Fibroblast of pulmonary artery (primary cell): ENCODE measurements around the gene HCN2.

Experiments used
- DNase-seq: peaks from one replicate; pipeline ENCODE4 v3.0.0-alpha.2; 2010; ENCODE audit warnings: low read depth
- H3K4me3 ChIP-seq: replicated peaks from 2 replicates; pipeline ENCODE4 v1.5.1; 2011; ENCODE audit warnings: low read depth, mild to moderate bottlenecking, control low read depth, low read length, moderate library complexity
- TF ChIP-seq, protein P1 (sequence below): IDR thresholded peaks from 2 replicates; pipeline ENCODE4 v1.5.1; 2011; ENCODE audit warnings: mild to moderate bottlenecking, control low read depth, low read length, inconsistent platforms; ENCODE audit errors: missing control alignments

The HCN2 gene

DNA sequence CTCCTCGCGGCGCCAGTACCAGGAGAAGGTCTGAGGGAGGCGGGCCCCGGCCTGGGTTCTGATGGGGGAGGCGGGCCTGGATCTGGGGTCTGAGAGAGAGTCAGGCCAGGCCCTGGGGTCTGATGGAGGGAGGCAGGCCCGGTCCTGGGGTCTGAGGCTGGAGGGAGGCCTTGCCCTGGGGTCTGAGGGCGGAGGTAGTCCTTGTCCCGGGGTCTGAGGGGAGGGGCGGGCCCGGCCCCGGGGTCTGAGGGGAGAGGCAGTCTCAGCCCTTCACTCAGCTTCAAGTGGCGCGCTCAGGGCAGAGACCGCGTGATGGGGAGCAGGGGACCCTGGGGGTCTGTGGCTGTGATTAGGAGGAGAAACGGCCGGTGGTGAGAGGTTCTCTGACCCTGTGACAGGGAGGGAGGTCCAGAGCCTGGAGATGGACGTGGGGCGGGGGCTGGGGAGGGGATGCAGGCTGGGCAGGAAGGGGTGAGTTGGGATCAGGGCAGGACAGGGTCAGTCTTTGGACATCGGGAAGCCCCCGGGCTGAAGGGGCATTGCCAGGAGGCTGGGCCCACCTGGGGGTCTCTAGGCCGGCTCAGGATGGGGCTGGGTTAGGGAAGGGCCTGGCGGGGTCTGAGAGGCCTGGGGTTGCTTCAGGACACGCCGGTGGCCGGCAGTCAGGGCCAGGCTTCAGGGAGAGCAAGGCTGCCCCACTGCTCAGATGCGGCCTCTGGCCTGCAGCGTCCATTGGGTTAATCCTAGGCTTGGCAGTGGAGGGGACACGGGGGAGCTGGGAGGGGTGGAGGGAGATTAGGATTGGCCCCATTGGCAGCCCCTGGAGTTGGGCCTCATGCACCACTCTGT is 18.7 kb downstream of the HCN2 start:
- DNase-seq = no peak
- no peak overlapping the region for H3K4me3 ChIP-seq
- TF ChIP-seq, protein P1, sequence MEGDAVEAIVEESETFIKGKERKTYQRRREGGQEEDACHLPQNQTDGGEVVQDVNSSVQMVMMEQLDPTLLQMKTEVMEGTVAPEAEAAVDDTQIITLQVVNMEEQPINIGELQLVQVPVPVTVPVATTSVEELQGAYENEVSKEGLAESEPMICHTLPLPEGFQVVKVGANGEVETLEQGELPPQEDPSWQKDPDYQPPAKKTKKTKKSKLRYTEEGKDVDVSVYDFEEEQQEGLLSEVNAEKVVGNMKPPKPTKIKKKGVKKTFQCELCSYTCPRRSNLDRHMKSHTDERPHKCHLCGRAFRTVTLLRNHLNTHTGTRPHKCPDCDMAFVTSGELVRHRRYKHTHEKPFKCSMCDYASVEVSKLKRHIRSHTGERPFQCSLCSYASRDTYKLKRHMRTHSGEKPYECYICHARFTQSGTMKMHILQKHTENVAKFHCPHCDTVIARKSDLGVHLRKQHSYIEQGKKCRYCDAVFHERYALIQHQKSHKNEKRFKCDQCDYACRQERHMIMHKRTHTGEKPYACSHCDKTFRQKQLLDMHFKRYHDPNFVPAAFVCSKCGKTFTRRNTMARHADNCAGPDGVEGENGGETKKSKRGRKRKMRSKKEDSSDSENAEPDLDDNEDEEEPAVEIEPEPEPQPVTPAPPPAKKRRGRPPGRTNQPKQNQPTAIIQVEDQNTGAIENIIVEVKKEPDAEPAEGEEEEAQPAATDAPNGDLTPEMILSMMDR = no peak

DNA sequence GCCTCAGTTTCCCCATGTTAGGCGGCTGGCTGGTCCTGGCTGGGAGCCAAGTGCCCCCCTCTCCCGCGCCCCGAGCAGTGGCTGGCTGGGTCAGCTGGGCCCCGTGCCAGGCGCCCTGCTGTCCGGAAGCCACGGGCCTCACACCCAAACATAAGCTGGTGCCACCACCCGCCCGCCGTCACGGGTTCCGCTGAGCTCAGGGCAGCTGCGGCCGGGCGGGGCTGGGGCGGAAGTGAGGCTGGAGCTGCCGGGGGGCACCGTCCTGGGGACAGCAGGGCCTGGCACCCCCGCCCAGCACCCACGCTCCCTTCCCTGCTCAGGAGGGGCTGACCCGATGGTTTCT is 19.3 kb downstream of the HCN2 start:
- DNase-seq = no peak
- no peak overlapping the region for H3K4me3 ChIP-seq
- TF ChIP-seq, protein P1 = no peak

DNA sequence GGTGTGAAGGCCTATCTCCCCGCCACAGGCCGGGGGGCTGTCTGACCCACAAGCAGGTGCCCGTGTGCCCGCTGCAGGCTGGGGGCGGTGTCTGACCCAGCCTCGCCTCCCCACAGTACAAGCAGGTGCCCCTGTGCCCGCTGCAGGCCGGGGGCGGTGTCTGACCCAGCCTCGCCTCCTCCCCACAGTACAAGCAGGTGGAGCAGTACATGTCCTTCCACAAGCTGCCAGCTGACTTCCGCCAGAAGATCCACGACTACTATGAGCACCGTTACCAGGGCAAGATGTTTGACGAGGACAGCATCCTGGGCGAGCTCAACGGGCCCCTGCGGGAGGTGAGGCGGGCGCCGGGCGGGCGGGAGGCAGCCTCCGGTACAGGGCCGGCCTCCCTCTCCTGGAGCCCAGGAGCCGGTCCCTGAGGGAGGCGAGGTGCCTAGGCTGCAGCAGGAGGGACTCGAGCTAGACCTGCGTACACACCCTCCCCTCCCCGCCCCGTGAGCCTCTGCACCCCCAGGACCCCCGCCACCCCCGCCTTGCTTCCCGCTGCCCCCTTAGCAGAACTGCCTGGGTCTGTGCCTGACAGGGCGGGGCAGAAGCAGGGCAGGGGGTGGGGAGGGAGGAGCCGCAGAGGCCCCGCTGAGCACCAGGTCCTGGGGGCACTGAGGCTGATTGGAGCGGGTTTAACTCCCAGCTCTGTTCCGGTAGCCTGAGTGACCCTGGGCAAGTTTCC is 20.6 kb downstream of the HCN2 start:
- H3K4me3 ChIP-seq = no peak overlapping the region

DNA sequence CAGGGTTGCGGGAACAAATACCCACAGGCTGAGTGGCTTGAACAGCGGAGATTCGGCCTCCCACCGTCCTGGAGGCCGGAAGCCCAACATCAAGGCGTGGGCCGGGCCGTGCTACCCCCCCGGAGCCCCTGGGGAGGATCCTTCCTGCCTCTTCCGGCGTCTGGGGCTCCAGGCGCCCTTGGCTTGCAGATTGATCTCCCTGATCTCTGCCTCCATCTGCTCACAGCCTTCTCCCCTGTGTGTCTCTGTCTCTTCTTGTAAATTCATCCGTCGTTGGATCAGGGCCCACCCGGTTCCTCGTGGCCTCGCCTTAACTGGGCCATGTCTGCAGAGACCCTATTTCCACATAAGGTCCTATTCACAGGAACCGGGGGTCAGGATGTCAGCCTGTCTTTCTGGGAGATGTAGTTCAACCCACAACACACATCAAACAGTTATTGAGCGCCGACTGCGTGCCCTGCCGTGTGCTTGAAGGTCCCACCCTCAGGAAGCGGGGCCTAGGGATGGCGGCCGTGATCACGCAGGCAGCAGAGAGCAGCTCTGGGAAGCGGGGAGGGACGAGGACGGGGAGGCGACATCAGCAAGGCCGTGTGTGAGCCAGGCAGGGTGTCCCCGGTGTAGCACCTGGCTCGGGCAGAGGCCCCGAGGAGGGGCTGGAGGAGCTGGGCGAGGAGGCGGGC is 21.3 kb downstream of the HCN2 start:
- H3K4me3 ChIP-seq = no peak overlapping the region
- DNase-seq = peak; percentile 71
- TF ChIP-seq, protein P1 = no peak

More for the DNA sequence above, 20.6 kb downstream of the HCN2 start:
- TF ChIP-seq, protein P1 = no peak
- DNase-seq = no peak

DNA sequence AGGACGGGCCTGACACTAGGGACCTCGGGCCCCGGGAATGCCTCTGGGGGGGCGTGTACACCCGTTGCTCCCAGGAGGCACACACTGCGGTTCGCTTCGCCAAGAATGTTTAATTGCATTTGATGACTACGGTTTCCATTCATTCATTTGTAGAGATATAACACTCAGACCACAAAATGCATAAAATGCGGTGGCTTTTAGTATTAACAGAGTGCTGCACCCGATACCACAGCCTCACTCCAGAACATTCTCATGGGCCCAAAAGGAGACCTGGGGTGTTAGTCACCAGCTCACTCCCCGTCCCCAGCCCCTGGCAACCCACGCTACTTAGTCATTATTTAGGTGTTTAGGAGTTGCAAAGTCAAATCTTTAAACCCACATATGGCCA is 21.8 kb downstream of the HCN2 start:
- peak; percentile 63 for DNase-seq
- H3K4me3 ChIP-seq = no peak overlapping the region
- TF ChIP-seq, protein P1 = no peak

DNA sequence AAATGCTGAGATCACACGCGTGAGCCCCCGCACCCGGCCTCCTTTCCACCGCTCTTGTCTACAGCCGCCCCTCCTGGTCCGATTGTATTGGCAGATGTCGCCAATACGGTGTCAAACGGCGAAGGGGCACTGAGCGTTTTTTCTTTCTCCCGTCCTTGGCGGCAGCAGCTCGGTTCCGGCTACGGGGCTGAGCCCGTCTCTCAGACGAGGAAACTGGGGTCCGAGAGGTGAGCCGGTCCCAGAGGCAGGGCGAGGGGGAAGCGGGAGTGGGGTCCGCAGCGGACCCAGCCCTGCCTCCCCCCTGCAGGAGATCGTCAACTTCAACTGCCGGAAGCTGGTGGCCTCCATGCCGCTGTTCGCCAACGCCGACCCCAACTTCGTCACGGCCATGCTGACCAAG is 23.3 kb downstream of the HCN2 start:
- TF ChIP-seq, protein P1 = no peak
- DNase-seq = no peak
- no peak overlapping the region for H3K4me3 ChIP-seq
